Prostate gland (tissue), 2 donors: ENCODE data around the gene NPAS1. TPM values are rescaled to one million over a fixed set of nuclear protein-coding genes. Genes with fewer than 3 reads are reported as not detected.

Source experiments
- DNase-seq: peaks from one replicate; pipeline ENCODE4 v3.0.0-alpha.2; 2019; ENCODE audit warnings: low spot score
- H3K27ac ChIP-seq, 2 donors: fragments of 200-600 bp; sonication (generic); 2 replicates each; pipeline ENCODE4 v1.5.1; 2017 to 2019
- H3K27me3 ChIP-seq: fragments of 200-600 bp; sonication (generic); replicated peaks from 2 replicates; pipeline ENCODE4 v1.5.1; 2019; ENCODE audit not compliant: insufficient read depth
- H3K36me3 ChIP-seq, 2 donors: fragments of 200-600 bp; sonication (generic); 1 replicate in 1 of 2; 2 replicates in 1 of 2; pipeline versions ENCODE4 v1.5.1 to v1.8.1; 2017 to 2019
- H3K4me1 ChIP-seq: fragments of 200-600 bp; sonication (generic); replicated peaks from 2 replicates; pipeline ENCODE4 v1.5.1; 2019
- H3K4me3 ChIP-seq, 2 donors: fragments of 200-600 bp; sonication (generic); 2 replicates each; pipeline ENCODE4 v1.5.1; 2017 to 2019
- H3K9me3 ChIP-seq: fragments of 200-600 bp; sonication (generic); 2 replicates; pipeline ENCODE4 v1.5.1; 2017
- POLR2A ChIP-seq: fragments of 450-650 bp; IDR thresholded peaks from one replicate; pipeline ENCODE4 v1.6.1; 2016; ENCODE audit warnings: antibody characterized with exemption, mild to moderate bottlenecking
- POLR2AphosphoS5 ChIP-seq: sonication (generic); formaldehyde crosslinking; IDR thresholded peaks from one replicate; pipeline ENCODE4 v1.6.1; 2017; ENCODE audit warnings: antibody characterized with exemption
- WGBS: methylation state at CpG from one replicate; pipeline ENCODE4 v1.1.5; 2018; 5-methylcytosine and 5-hydroxymethylcytosine counted together
- intact Hi-C: fragments of 100-400 bp; cut with DNase I; formaldehyde crosslinking; loops from one replicate; pipeline ENCODE4 v1.14.2; 2022
- total RNA-seq, 2 donors: library from RNA; depleted of rRNA; stranded (reverse); fragments of >200 nt; gene quantifications; one replicate each; pipeline ENCODE4 v1.1.0, GENCODE V29; 2016
- TF ChIP-seq, protein P1 (sequence below), 4 experiments: fragments of 200-600 bp in 2 of 4; fragments of 450-650 bp in 2 of 4; sonication (generic) in 2 of 4; IDR thresholded peaks; 1 replicate in 3 of 4; 2 replicates in 1 of 4; pipeline ENCODE4 v1.5.1; 2016 to 2019; ENCODE audit warnings: antibody characterized with exemption in 4 of 4, mild to moderate bottlenecking in 2 of 4, moderate library complexity in 2 of 4

NPAS1 gene
- total RNA-seq, 2 donors from 2014 or later: 0.27 to 0.51 TPM

DNA sequence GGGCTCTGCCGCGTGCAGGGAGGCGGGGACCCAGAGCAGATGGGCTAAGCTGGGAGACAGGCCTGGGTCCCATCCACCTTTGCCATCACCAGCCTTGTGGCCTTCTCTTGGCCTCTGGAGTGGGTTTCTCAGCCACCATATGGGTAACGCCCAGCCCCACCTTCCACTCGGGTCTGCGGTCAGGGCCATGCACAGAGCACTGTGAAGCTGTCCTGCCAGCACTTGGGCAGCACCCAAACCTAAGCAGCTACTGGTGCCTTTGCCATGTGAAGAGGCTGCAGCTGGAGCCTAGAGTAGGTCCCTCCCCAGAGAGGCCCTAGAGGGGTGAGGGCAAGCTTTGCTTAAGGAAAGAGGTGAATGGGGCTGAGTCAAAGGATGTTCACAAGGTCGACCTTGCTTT is 24.1 kb upstream of the NPAS1 start:
- H3K9me3 ChIP-seq: no peaks in the 10 kb centered on the region

DNA sequence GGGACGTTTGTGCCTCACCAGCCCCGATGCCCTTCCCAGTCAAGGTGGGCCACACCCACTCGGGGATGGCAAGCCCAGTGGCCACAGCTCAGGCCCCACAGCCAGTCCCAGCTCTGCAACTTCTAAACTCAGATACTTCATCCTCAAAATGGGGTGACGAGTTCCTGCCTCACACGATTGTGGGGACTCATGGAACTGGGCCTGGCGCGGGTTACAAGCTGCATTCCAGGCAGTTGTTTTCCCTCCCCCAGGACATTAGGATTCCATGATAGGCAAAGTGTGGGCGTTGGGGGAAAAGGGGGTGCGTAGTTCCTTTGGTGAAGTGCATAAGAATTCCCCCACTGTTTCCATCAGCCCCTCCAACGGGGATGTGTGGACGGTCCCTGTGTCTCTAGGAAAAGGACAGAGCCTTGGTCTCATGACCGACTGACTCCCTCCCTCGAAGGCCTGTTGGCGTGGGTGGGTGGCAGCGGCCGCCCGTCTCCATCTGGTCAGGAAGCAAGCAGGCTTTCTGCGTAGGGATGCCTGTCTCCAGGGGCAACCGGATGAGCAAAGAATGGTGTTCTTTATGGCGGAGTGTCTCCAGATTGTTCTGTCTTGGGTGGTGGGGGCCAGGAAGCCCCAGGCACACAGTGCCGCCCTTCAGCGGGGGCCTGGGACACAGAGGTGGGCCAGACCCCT is 21.1 kb upstream of the NPAS1 start:
- Histone ChIP-seq H3K36me3 (peaks cover 0 to 16% of the 10 kb centered on the region in 2 donors), H3K4me1 (no peaks in the 10 kb centered on the region), H3K9me3 (no peaks in the 10 kb centered on the region), H3K4me3 (no peak overlapping the region), H3K27me3 (no peaks in the 10 kb centered on the region), H3K27ac (no peak overlapping the region)
- no peak for DNase-seq
- TF ChIP-seq, protein P1, sequence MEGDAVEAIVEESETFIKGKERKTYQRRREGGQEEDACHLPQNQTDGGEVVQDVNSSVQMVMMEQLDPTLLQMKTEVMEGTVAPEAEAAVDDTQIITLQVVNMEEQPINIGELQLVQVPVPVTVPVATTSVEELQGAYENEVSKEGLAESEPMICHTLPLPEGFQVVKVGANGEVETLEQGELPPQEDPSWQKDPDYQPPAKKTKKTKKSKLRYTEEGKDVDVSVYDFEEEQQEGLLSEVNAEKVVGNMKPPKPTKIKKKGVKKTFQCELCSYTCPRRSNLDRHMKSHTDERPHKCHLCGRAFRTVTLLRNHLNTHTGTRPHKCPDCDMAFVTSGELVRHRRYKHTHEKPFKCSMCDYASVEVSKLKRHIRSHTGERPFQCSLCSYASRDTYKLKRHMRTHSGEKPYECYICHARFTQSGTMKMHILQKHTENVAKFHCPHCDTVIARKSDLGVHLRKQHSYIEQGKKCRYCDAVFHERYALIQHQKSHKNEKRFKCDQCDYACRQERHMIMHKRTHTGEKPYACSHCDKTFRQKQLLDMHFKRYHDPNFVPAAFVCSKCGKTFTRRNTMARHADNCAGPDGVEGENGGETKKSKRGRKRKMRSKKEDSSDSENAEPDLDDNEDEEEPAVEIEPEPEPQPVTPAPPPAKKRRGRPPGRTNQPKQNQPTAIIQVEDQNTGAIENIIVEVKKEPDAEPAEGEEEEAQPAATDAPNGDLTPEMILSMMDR (IDR thresholded peaks at IDR 0.05): no peak
- no peak for TF ChIP-seq POLR2A
- 86% methylated on average over 22 of the region's 22 CpGs for WGBS
- intact Hi-C loops: no loop called here

More for the DNA sequence above, 24.1 kb upstream of the NPAS1 start:
- H3K27ac ChIP-seq: no peak overlapping the region
- H3K4me1 ChIP-seq: no peaks in the 10 kb centered on the region
- 81% methylated on average over 7 of the region's 7 CpGs for whole genome bisulfite sequencing
- no peak overlapping the region for H3K4me3 ChIP-seq
- no peaks in the 10 kb centered on the region for H3K27me3 ChIP-seq
- intact Hi-C loops: no loop called here
- DNase-seq: no peak
- H3K36me3 ChIP-seq: peaks cover 0 to 2% of the 10 kb centered on the region in 2 donors
- TF ChIP-seq POLR2AphosphoS5: no peak
- TF ChIP-seq, protein P1 (IDR thresholded peaks at IDR 0.05): no peak
- TF ChIP-seq POLR2A: no peak

DNA sequence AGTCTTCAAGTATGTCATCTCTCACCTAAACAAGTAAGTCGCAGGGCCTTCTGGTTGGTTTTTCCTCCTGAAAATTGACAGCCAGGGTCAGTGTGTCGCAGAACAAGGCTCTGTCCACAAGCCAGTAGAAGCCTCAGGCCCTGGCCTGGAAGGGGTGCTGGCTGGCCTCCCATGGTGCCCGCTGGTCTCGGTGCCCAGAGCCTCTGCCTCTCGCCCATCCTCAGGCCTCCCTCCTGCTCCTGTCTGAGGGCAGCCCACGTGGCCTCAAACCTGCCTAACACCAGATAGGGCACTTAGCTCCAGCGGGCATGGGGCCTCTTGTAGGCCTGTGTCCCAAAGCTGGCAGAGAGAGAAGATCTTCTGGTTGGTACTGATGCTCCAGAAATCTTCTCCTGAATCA is 20.3 kb upstream of the NPAS1 start:
- intact Hi-C loops: no loop called here
- Histone ChIP-seq H3K4me1 (peaks cover 3% of the 10 kb centered on the region), H3K27me3 (no peaks in the 10 kb centered on the region), H3K36me3 (peaks cover 0 to 16% of the 10 kb centered on the region in 2 donors), H3K9me3 (no peaks in the 10 kb centered on the region), H3K27ac (no peak overlapping the region), H3K4me3 (no peak overlapping the region)
- DNase-seq: no peak
- TF ChIP-seq, protein P1 (IDR thresholded peaks at IDR 0.05): no peak
- TF ChIP-seq POLR2AphosphoS5: no peak
- no peak for TF ChIP-seq POLR2A
- WGBS: 89% methylated on average over 7 of the region's 7 CpGs

DNA sequence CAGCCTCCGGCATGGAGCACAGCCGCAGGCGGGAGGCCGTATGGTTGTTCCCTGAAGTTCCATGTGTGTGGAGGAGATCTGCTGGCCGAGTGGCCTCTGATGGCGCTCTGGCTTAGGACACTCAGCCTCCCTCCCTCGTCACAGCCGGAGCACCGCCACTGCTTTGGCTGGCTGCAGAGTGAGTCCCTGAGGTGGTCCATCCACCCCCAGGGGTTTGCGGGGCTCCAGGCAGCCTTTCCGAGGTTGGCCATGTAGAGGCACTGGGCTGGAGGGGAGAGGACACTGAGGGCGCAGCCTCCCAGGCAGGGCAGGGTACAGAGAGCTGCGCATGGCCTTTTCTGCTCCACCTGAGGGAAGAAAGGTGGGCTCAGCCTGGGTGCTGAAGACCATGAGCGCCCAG is 19.8 kb upstream of the NPAS1 start:
- intact Hi-C loops: no loop called here
- Histone ChIP-seq H3K27me3 (no peaks in the 10 kb centered on the region), H3K9me3 (no peaks in the 10 kb centered on the region), H3K27ac (no peak overlapping the region), H3K36me3 (peaks cover 0 to 16% of the 10 kb centered on the region in 2 donors), H3K4me3 (no peak overlapping the region), H3K4me1 (peaks cover 3% of the 10 kb centered on the region)
- no peak for DNase-seq
- TF ChIP-seq POLR2AphosphoS5: no peak
- no peak for TF ChIP-seq POLR2A
- TF ChIP-seq, protein P1 (IDR thresholded peaks at IDR 0.05): no peak
- 90% methylated on average over 14 of the region's 14 CpGs for WGBS

DNA sequence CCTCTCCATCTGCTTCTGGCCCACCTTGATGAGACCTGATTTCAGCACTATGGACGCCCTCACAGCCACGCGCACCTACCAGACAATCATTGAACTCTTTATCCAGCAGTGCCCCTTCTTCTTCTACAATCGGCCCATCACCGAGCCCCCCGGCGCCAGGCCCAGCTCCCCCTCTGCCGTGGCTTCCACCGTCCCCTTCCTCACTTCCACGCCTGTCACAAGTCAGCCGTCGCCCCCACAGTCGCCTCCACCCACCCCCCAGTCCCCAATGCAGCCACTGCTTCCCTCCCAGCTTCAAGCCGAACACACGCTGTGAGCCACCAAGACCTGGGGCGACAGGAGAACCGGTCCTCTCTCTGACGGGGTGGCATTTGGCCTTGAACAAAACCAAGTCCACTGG is 19.3 kb upstream of the NPAS1 start:
- H3K4me1 ChIP-seq: peaks cover 3% of the 10 kb centered on the region

More for the DNA sequence above, 19.3 kb upstream of the NPAS1 start:
- Histone ChIP-seq H3K27me3 (no peaks in the 10 kb centered on the region), H3K27ac (no peak overlapping the region), H3K4me3 (no peak overlapping the region), H3K36me3 (peaks cover 0 to 16% of the 10 kb centered on the region in 2 donors), H3K9me3 (no peaks in the 10 kb centered on the region)
- WGBS: 97% methylated on average over 18 of the region's 18 CpGs
- no peak for DNase-seq
- no peak for TF ChIP-seq POLR2A
- TF ChIP-seq, protein P1 (IDR thresholded peaks at IDR 0.05): no peak
- no peak for TF ChIP-seq POLR2AphosphoS5
- intact Hi-C loops: no loop called here
